ENCODE results near the gene PLIN1. TPM values are rescaled to one million over a fixed set of nuclear protein-coding genes. Genes with fewer than 3 reads are reported as not detected.

The PLIN1 gene
- total and polyA plus RNA-seq, 2 donors (not counting 3 experiments of a cell fraction or from before 2014, with no cell fraction given) = 0.07 TPM; not detected in 1

DNA sequence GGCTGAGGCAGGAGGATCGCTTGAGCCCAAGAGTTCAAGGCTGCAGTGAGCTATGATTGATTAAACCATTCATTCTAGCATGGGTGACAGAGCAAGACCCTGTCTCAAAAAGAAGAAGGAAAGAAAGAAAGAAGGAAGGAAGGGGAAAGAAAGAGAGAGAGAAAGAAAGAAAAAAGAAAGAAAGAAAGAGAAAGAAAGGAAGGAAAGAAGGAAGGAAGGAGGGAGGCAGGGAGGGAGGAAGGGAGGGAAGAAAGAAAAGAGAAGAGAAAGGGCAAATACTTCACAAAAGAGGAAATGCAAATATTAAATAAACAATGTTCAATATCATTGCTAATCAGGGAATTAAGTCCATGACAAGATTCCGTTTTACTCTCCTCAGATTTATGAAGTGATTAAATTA, 19.9 kb downstream of the PLIN1 start:
- Histone ChIP-seq H3K4me2 (ENCODE audit: insufficient read depth, low read length) (no peak overlapping the region), H4K20me1 (replicated peaks; ENCODE audit: control insufficient read depth, extremely low read depth, insufficient read depth, low read length) (no peaks in the 10 kb centered on the region), H3K9me3 (replicated peaks; ENCODE audit: control insufficient read depth, insufficient read depth, low read length) (no peaks in the 10 kb centered on the region), H3K4me1 (ENCODE audit: control insufficient read depth, extremely low read depth, insufficient read depth, low read length) (peaks cover 16% of the 10 kb centered on the region), H3K4me3 (replicated peaks in 1 of 3; ENCODE audit: insufficient read depth in 1 of 3, low read depth in 1 of 3, low read length in 3 of 3) (no peak overlapping the region), H3K36me3 (ENCODE audit: control insufficient read depth in 2 of 2, extremely low read depth in 1 of 2, insufficient read depth in 2 of 2, low read length in 2 of 2) (no peaks in the 10 kb centered on the region), H3K9me1 (replicated peaks; ENCODE audit: control insufficient read depth, extremely low read depth, insufficient read depth, low read length) (no peaks in the 10 kb centered on the region), H3K27me3 (ENCODE audit: control insufficient read depth in 2 of 2, insufficient read depth in 2 of 2, low read length in 2 of 2) (no peaks in the 10 kb centered on the region), H3K9ac (replicated peaks; ENCODE audit: extremely low read depth, insufficient read depth, low read length) (no peak overlapping the region), H2AFZ (ENCODE audit: low read depth, low read length) (no peak overlapping the region), H3K79me2 (ENCODE audit: control insufficient read depth, insufficient read depth, low read length) (peaks cover 4% of the 10 kb centered on the region), H3K27ac (ENCODE audit: insufficient read depth, low read depth, low read length) (no peak overlapping the region)
- CTCF ChIA-PET = interaction anchor here (1.6 kb wide), 1 partner anchor 12 kb away, joined by 4 read pairs; no protein-coding TSS in a partner anchor
- FAIRE-seq (no peak), DNase-seq (ENCODE audit: low read depth, low spot score) (no peak)
- BruUV-seq (replicated peaks) = no TSS peak
- POLR2A ChIA-PET = no interaction called here
- intact Hi-C loops (cut with micrococcal nuclease) (no loop called here), dilution Hi-C loops (cut with MboI; ENCODE audit: extremely low pct_ligation_motif_present, low sequenced_read_pairs) (no loop called here)
- TF ChIP-seq MYC (IDR thresholded peaks at IDR 0.05; ENCODE audit: low read depth, low read length) = no peak
- TF ChIP-seq, protein P1, sequence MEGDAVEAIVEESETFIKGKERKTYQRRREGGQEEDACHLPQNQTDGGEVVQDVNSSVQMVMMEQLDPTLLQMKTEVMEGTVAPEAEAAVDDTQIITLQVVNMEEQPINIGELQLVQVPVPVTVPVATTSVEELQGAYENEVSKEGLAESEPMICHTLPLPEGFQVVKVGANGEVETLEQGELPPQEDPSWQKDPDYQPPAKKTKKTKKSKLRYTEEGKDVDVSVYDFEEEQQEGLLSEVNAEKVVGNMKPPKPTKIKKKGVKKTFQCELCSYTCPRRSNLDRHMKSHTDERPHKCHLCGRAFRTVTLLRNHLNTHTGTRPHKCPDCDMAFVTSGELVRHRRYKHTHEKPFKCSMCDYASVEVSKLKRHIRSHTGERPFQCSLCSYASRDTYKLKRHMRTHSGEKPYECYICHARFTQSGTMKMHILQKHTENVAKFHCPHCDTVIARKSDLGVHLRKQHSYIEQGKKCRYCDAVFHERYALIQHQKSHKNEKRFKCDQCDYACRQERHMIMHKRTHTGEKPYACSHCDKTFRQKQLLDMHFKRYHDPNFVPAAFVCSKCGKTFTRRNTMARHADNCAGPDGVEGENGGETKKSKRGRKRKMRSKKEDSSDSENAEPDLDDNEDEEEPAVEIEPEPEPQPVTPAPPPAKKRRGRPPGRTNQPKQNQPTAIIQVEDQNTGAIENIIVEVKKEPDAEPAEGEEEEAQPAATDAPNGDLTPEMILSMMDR (IDR thresholded peaks at IDR 0.05; ENCODE audit: extremely low read depth in 1 of 2, insufficient read depth in 1 of 2, low read depth in 1 of 2, low read length in 2 of 2) = no peak
- no peak for TF ChIP-seq POLR2AphosphoS5 (IDR thresholded peaks at IDR 0.05; ENCODE audit: insufficient read depth, low read depth, low read length)
- TF ChIP-seq EZH2 (IDR thresholded peaks at IDR 0.05; ENCODE audit: borderline replicate concordance, low read depth, low read length, severe bottlenecking) = no peak
- no peak for TF ChIP-seq GATA2 (IDR thresholded peaks at IDR 0.05; ENCODE audit: insufficient read depth, insufficient read length, low read depth, low read length)

DNA sequence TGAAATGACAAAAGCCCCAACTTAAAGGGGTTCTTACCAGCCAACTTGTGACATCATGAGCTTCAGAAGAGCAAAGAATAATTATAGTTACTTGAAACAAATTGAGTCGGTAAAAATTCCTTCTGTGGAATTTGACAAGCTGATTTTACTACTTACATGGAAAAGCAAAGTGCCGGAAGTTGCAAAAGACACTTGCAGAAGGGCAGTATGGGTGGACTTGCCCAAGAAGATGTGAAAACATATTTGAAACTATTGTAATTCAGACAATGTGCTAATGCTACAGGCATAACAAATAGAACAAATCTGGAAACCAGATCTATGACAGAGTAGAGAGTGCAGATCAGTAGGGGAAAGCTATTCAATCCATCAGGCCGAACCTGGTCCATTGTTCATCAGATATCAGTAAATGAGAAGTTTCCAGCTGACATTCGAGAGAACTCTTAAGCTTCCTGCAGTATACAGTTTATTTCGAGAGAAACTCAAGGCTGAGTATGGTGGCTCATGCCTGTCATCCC, 21.4 kb downstream of the PLIN1 start:
- H2AFZ ChIP-seq (ENCODE audit: low read depth, low read length) = no peak overlapping the region
- H3K4me2 ChIP-seq (ENCODE audit: insufficient read depth, low read length) = no peak overlapping the region
- POLR2A ChIA-PET = no interaction called here
- CTCF ChIA-PET = interaction anchor here (1.1 to 1.3 kb wide), 2 partner anchors 10 to 15 kb away, joined by 4 to 5 read pairs; no protein-coding TSS in a partner anchor
- intact Hi-C loops (cut with micrococcal nuclease) (no loop called here), dilution Hi-C loops (cut with MboI; ENCODE audit: extremely low pct_ligation_motif_present, low sequenced_read_pairs) (no loop called here)
- no peaks in the 10 kb centered on the region for H3K9me3 ChIP-seq (replicated peaks; ENCODE audit: control insufficient read depth, insufficient read depth, low read length)
- no peaks in the 10 kb centered on the region for H4K20me1 ChIP-seq (replicated peaks; ENCODE audit: control insufficient read depth, extremely low read depth, insufficient read depth, low read length)
- no peak for TF ChIP-seq FOS (IDR thresholded peaks at IDR 0.05; ENCODE audit: borderline replicate concordance, insufficient read depth, low read length)
- TF ChIP-seq POLR2A (IDR thresholded peaks at IDR 0.05; ENCODE audit: low read depth, low read length) = no peak
- TF ChIP-seq EZH2 (IDR thresholded peaks at IDR 0.05; ENCODE audit: borderline replicate concordance, low read depth, low read length, severe bottlenecking) = no peak
- no peak for TF ChIP-seq MYC (IDR thresholded peaks at IDR 0.05; ENCODE audit: low read depth, low read length)
- TF ChIP-seq JUN (IDR thresholded peaks at IDR 0.05; ENCODE audit: borderline replicate concordance, insufficient read depth, insufficient read length, low read depth) = no peak
- TF ChIP-seq, protein P1 (IDR thresholded peaks at IDR 0.05; ENCODE audit: extremely low read depth in 1 of 2, insufficient read depth in 1 of 2, low read depth in 1 of 2, low read length in 2 of 2) = no peak
- TF ChIP-seq, protein P2, sequence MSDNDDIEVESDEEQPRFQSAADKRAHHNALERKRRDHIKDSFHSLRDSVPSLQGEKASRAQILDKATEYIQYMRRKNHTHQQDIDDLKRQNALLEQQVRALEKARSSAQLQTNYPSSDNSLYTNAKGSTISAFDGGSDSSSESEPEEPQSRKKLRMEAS (IDR thresholded peaks at IDR 0.05; ENCODE audit: insufficient read depth, insufficient read length) = no peak
- no peak for TF ChIP-seq POLR2AphosphoS5 (IDR thresholded peaks at IDR 0.05; ENCODE audit: insufficient read depth, low read depth, low read length)
- no peak for TF ChIP-seq GATA2 (IDR thresholded peaks at IDR 0.05; ENCODE audit: insufficient read depth, insufficient read length, low read depth, low read length)
- H3K9me1 ChIP-seq (replicated peaks; ENCODE audit: control insufficient read depth, extremely low read depth, insufficient read depth, low read length) = no peaks in the 10 kb centered on the region
- no peak overlapping the region for H3K4me3 ChIP-seq (replicated peaks in 1 of 3; ENCODE audit: insufficient read depth in 1 of 3, low read depth in 1 of 3, low read length in 3 of 3)
- H3K27ac ChIP-seq (ENCODE audit: insufficient read depth, low read depth, low read length) = no peak overlapping the region
- H3K27me3 ChIP-seq (ENCODE audit: control insufficient read depth in 2 of 2, insufficient read depth in 2 of 2, low read length in 2 of 2) = no peaks in the 10 kb centered on the region
- no peak overlapping the region for H3K9ac ChIP-seq (replicated peaks; ENCODE audit: extremely low read depth, insufficient read depth, low read length)
- peaks cover 12% of the 10 kb centered on the region for H3K4me1 ChIP-seq (ENCODE audit: control insufficient read depth, extremely low read depth, insufficient read depth, low read length)
- DNase-seq (ENCODE audit: low read depth, low spot score) (no peak), FAIRE-seq (no peak)
- peaks cover 5% of the 10 kb centered on the region for H3K79me2 ChIP-seq (ENCODE audit: control insufficient read depth, insufficient read depth, low read length)
- no TSS peak for BruUV-seq (replicated peaks)
- H3K36me3 ChIP-seq (ENCODE audit: control insufficient read depth in 2 of 2, extremely low read depth in 1 of 2, insufficient read depth in 2 of 2, low read length in 2 of 2) = no peaks in the 10 kb centered on the region

Data from endothelial cell of umbilical vein (primary cell).